HG03196 (cell line): Measurements from ENCODE around the gene ALKBH6.

Experiments
- ATAC-seq: cut with Tn5 transposase; IDR thresholded peaks from one replicate; pipeline ENCODE4 v1.9.1; 2021; ENCODE audit not compliant: unreplicated experiment

The ALKBH6 gene

GRCh38 chr19:36030264-36031148 lies 16.5 kb upstream of the ALKBH6 start:
- no peak for ATAC-seq

- no peak for ATAC-seq
Observed at GRCh38 chr19:36028313-36029041, 14.5 kb upstream of the ALKBH6 start.

GRCh38 chr19:36027696-36028095 lies 13.7 kb upstream of the ALKBH6 start:
- ATAC-seq = no peak

- no peak for ATAC-seq
Observed at GRCh38 chr19:36026091-36026876, 12.3 kb upstream of the ALKBH6 start.

- ATAC-seq = no peak
Observed at GRCh38 chr19:36025541-36025940, 11.5 kb upstream of the ALKBH6 start.

- no peak for ATAC-seq
Observed at GRCh38 chr19:36023432-36023831, 9.4 kb upstream of the ALKBH6 start.

GRCh38 chr19:36019061-36019670 lies 5.2 kb upstream of the ALKBH6 start:
- no peak for ATAC-seq

- no peak for ATAC-seq
Observed at GRCh38 chr19:36013280-36014011, 567 bp downstream of the ALKBH6 start.

GRCh38 chr19:36010402-36010801 lies 3.6 kb downstream of the ALKBH6 start:
- ATAC-seq = no peak

GRCh38 chr19:36009633-36010379 lies 4.2 kb downstream of the ALKBH6 start:
- ATAC-seq = no peak

GRCh38 chr19:36009220-36009619 lies 4.8 kb downstream of the ALKBH6 start:
- no peak for ATAC-seq

GRCh38 chr19:36008336-36008978 lies 5.6 kb downstream of the ALKBH6 start, which contains the start of gene SYNE4:
SYNE4 (minus strand) TSS chr19:36008813; CDS start chr19:36008681, 132 bp downstream.
- ATAC-seq = no peak

- no peak for ATAC-seq
Observed at GRCh38 chr19:36006955-36007354, 7.1 kb downstream of the ALKBH6 start.

GRCh38 chr19:36003284-36003683 lies 10.7 kb downstream of the ALKBH6 start:
- no peak for ATAC-seq

GRCh38 chr19:36001605-36002004 lies 12.4 kb downstream of the ALKBH6 start:
- ATAC-seq = no peak

GRCh38 chr19:35996777-35997176 lies 17.2 kb downstream of the ALKBH6 start:
- no peak for ATAC-seq

- ATAC-seq = peak; percentile 85
Observed at GRCh38 chr19:35995048-35995993, 18.7 kb downstream of the ALKBH6 start, which contains the start of gene SDHAF1. SDHAF1 (plus strand) TSS chr19:35995188; CDS start chr19:35995275, 87 bp downstream.
